HCT116 (cell line): Measurements from ENCODE around the gene AUTS2. TPM values are rescaled to one million over a fixed set of nuclear protein-coding genes. Genes with fewer than 3 reads are reported as not detected.

Experiments used
- ATAC-seq: fragments of 200-7000 bp; cut with Tn5 transposase; 2 replicates; pipeline ENCODE4 v1.9.1; 2020; ENCODE audit warnings: mild to moderate bottlenecking, moderate library complexity
- BruUV-seq: library from RNA; stranded (reverse); fragments of 400-500 nt; replicated peaks from 2 replicates; lab custom pipeline; 2021; lab: Mats Ljungman, UMichigan
- CTCF ChIA-PET: fragments of 300-600 bp; sonication (Branson Sonifier 250); formaldehyde crosslinking; loops from one replicate; lab custom pipeline; 2021; ENCODE audit warnings: antibody characterized with exemption; lab: Charles Lee
- POLR2A ChIA-PET: fragments of 300-600, 350-600 bp; sonication (Branson Sonifier 250); formaldehyde crosslinking; loops from one replicate; lab custom pipeline; 2021; ENCODE audit warnings: antibody characterized with exemption; lab: Charles Lee
- RAD21 ChIA-PET, 2 experiments: fragments of 300-600 bp; sonication (Branson Sonifier 250); formaldehyde crosslinking; loops; one replicate each; lab custom pipeline; 2023; ENCODE audit warnings: low total read pairs in 2 of 2; ENCODE audit not compliant: uncharacterized antibody in 2 of 2, unreplicated experiment in 2 of 2, low non-redundant PET in 1 of 2; lab: Charles Lee
- DNase-seq: peaks from one replicate; pipeline ENCODE4 v3.0.0-alpha.2; 2010; ENCODE audit warnings: low read depth, low spot score
- H2AFZ ChIP-seq: fragments of 200-600 bp; shearing (Covaris generic), sonication (generic); 2 replicates; pipeline ENCODE4 v1.6.1; 2017; ENCODE audit warnings: low read depth, mixed run types, mixed read lengths, antibody characterized with exemption, low read length; ENCODE audit not compliant: poor library complexity, severe bottlenecking
- H3K27ac ChIP-seq: 2 replicates; pipeline ENCODE4 v1.5.1; 2012; ENCODE audit warnings: low read depth, low read length
- H3K27me3 ChIP-seq: fragments of 200-600 bp; sonication (generic); 2 replicates; pipeline ENCODE4 v1.6.1; 2016; ENCODE audit warnings: mixed run types, low read length, mixed read lengths; ENCODE audit not compliant: insufficient read depth
- H3K36me3 ChIP-seq, 2 experiments: fragments of 200-500 bp in 1 of 2; fragments of 200-600 bp in 1 of 2; sonication (Bioruptor generic) in 1 of 2; sonication (generic) in 1 of 2; 2 replicates each; pipeline versions ENCODE4 v1.5.1 to v1.6.1; 2014 to 2016; ENCODE audit warnings: low read length in 2 of 2, inconsistent platforms in 1 of 2, mixed read lengths in 1 of 2, mixed run types in 1 of 2; ENCODE audit not compliant: insufficient read depth in 2 of 2, control insufficient read depth in 1 of 2
- H3K4me1 ChIP-seq, 2 experiments: fragments of 200-600 bp in 1 of 2; sonication (generic) in 1 of 2; 2 replicates each; pipeline versions ENCODE4 v1.5.1 to v1.6.1; 2012 to 2017; ENCODE audit warnings: low read length in 2 of 2, inconsistent platforms in 1 of 2, mild to moderate bottlenecking in 1 of 2, mixed read lengths in 1 of 2, mixed run types in 1 of 2, moderate library complexity in 1 of 2; ENCODE audit not compliant: insufficient read depth in 2 of 2, control insufficient read depth in 1 of 2
- H3K4me2 ChIP-seq: fragments of 200-600 bp; sonication (generic); 2 replicates; pipeline ENCODE4 v1.6.1; 2017; ENCODE audit warnings: mixed run types, low read length, mixed read lengths
- H3K4me3 ChIP-seq, 2 experiments: fragments of 200-600 bp in 1 of 2; sonication (generic) in 1 of 2; replicated peaks in 1 of 2; 2 replicates each; pipeline ENCODE4 v1.5.1; 2011 to 2016; ENCODE audit warnings: low read length in 2 of 2, control low read depth in 1 of 2, low read depth in 1 of 2, mild to moderate bottlenecking in 1 of 2, mixed read lengths in 1 of 2, mixed run types in 1 of 2
- H3K79me2 ChIP-seq: fragments of 200-600 bp; sonication (generic); 2 replicates; pipeline ENCODE4 v1.6.1; 2017; ENCODE audit warnings: mild to moderate bottlenecking, mixed run types, low read length, moderate library complexity, mixed read lengths; ENCODE audit not compliant: insufficient read depth
- H3K9ac ChIP-seq: fragments of 200-600 bp; sonication (generic); 2 replicates; pipeline ENCODE4 v1.6.1; 2016; ENCODE audit warnings: low read length, mixed read lengths
- H3K9me2 ChIP-seq: fragments of 200-600 bp; sonication (generic), shearing (Covaris generic); 2 replicates; pipeline ENCODE4 v1.6.1; 2017; ENCODE audit warnings: mixed run types, mild to moderate bottlenecking, moderate library complexity; ENCODE audit not compliant: insufficient read depth
- H3K9me3 ChIP-seq, 2 experiments: fragments of 200-500 bp in 1 of 2; fragments of 200-600 bp in 1 of 2; sonication (Bioruptor generic) in 1 of 2; sonication (generic) in 1 of 2; 2 replicates each; pipeline ENCODE4 v1.6.1; 2014 to 2017; ENCODE audit warnings: low read length in 2 of 2, mixed read lengths in 2 of 2, inconsistent platforms in 1 of 2, low read depth in 1 of 2, mild to moderate bottlenecking in 1 of 2, mixed run types in 1 of 2, moderate library complexity in 1 of 2; ENCODE audit not compliant: control insufficient read depth in 1 of 2, insufficient read depth in 1 of 2
- H4K20me1 ChIP-seq: fragments of 200-600 bp; sonication (generic), shearing (Covaris generic); 2 replicates; pipeline ENCODE4 v1.6.1; 2017; ENCODE audit warnings: mixed run types, mild to moderate bottlenecking, moderate library complexity; ENCODE audit not compliant: insufficient read depth
- CEBPB ChIP-seq: IDR thresholded peaks from 2 replicates; pipeline ENCODE4 v1.6.1; 2012; ENCODE audit warnings: low read depth
- ELF1 ChIP-seq: IDR thresholded peaks from 2 replicates; pipeline ENCODE4 v1.6.1; 2012; ENCODE audit warnings: low read depth, borderline replicate concordance
- EZH2 ChIP-seq: fragments of 200-600 bp; sonication (generic); IDR thresholded peaks from 2 replicates; pipeline ENCODE4 v1.6.1; 2017; ENCODE audit warnings: antibody characterized with exemption, mixed run types
- FOSL1 ChIP-seq: IDR thresholded peaks from 2 replicates; pipeline ENCODE4 v1.6.1; 2012; ENCODE audit warnings: low read depth
- POLR2A ChIP-seq: IDR thresholded peaks from 2 replicates; pipeline ENCODE4 v1.7.0; 2011; ENCODE audit warnings: borderline replicate concordance; ENCODE audit not compliant: insufficient read depth, insufficient read length; ENCODE audit errors: extremely low read depth
- SIN3A ChIP-seq: IDR thresholded peaks from 2 replicates; pipeline ENCODE4 v1.6.1; 2012; ENCODE audit warnings: low read depth
- SRF ChIP-seq: IDR thresholded peaks from 2 replicates; pipeline ENCODE4 v1.6.1; 2012; ENCODE audit warnings: low read depth
- YY1 ChIP-seq: IDR thresholded peaks from 2 replicates; pipeline ENCODE4 v1.6.1; 2011; ENCODE audit warnings: low read length, low read depth, moderate library complexity, mild to moderate bottlenecking; ENCODE audit not compliant: insufficient replicate concordance; ENCODE audit errors: extremely low read depth
- ZFX ChIP-seq: fragments of 450-650 bp; IDR thresholded peaks from 2 replicates; pipeline ENCODE4 v1.6.1; 2017
- ZNF274 ChIP-seq: fragments of 200-500 bp; sonication (Bioruptor generic); IDR thresholded peaks from 2 replicates; pipeline ENCODE4 v1.6.1; 2014; ENCODE audit warnings: mild to moderate bottlenecking, low read depth, low read length, inconsistent platforms
- intact Hi-C: fragments of 100-400 bp; cut with micrococcal nuclease; formaldehyde crosslinking; loops from 2 replicates; pipeline ENCODE4 v1.10.0; 2022
- total RNA-seq: library from RNA; stranded (reverse); gene quantifications from one replicate; pipeline ENCODE4 v1.2.1, GENCODE V29; 2021; ENCODE audit not compliant: unreplicated experiment
- TF ChIP-seq, protein P1 (sequence below): IDR thresholded peaks from 2 replicates; pipeline ENCODE4 v1.6.1; 2012
- TF ChIP-seq, protein P2 (sequence below): IDR thresholded peaks from 2 replicates; pipeline ENCODE4 v1.6.1; 2012; ENCODE audit warnings: low read depth
- TF ChIP-seq, protein P3 (sequence below): IDR thresholded peaks from 2 replicates; pipeline ENCODE4 v1.6.1; 2011; ENCODE audit warnings: mild to moderate bottlenecking, low read length, moderate library complexity; ENCODE audit not compliant: insufficient replicate concordance; ENCODE audit errors: extremely low read depth
- TF ChIP-seq, protein P4 (sequence below): IDR thresholded peaks from 2 replicates; pipeline ENCODE4 v1.6.1; 2012
- TF ChIP-seq, protein P5 (sequence below), 3 experiments: fragments of 200-600 bp in 1 of 3; sonication (generic) in 1 of 3; IDR thresholded peaks in 2 of 3; conservative IDR thresholded peaks in 1 of 3; 2 replicates each; pipeline ENCODE4 v1.5.1; 2012 to 2017; ENCODE audit warnings: low read depth in 2 of 3, low read length in 2 of 3, antibody characterized with exemption in 1 of 3, borderline replicate concordance in 1 of 3, control low read depth in 1 of 3, mild to moderate bottlenecking in 1 of 3, mixed read lengths in 1 of 3, mixed run types in 1 of 3, moderate library complexity in 1 of 3; ENCODE audit not compliant: insufficient read depth in 1 of 3

The AUTS2 gene
- total RNA-seq, 1 experiment from 2014 or later: 0.93 TPM

DNA sequence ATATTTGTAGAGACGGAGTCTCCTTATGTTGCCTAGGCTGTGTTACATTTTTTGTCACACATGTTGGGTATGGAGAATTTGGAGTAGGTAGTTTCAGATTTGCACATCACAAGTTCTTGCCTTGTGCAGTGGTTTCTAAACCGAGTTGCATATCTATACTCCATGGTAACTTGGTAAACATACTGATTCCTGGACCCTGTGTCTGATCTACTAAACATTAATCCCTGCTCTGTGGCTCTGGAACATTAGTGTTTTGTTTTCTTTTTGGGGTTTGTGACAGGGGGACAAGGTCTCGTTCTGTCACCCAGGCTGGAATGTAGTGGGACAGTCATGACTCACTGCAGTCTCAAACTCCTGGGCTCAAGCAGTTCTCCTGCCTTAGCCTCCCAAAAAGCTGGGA lies 24.7 kb downstream of the AUTS2 start:
- no peak overlapping the region for H3K27ac ChIP-seq
- H3K79me2 ChIP-seq: no peaks in the 10 kb centered on the region
- ChIA-PET RAD21 (no interaction called here), CTCF (no interaction called here), POLR2A (no interaction called here)
- intact Hi-C loops: no loop called here
- no peak overlapping the region for H3K4me2 ChIP-seq
- H4K20me1 ChIP-seq: no peaks in the 10 kb centered on the region
- DNase-seq: no peak
- H3K4me3 ChIP-seq: no peak overlapping the region
- BruUV-seq: no TSS peak
- H3K27me3 ChIP-seq: no peaks in the 10 kb centered on the region
- H3K9me3 ChIP-seq: peaks cover 0 to 21% of the 10 kb centered on the region in 2 experiments; a peak in 2 of 4 replicates
- no peaks in the 10 kb centered on the region for H3K4me1 ChIP-seq
- TF ChIP-seq FOSL1 (no peak), SIN3A (no peak), EZH2 (no peak), ZNF274 (no peak), SRF (no peak), ELF1 (no peak), ZFX (no peak), YY1 (no peak), POLR2A (no peak), CEBPB (no peak)
- TF ChIP-seq, protein P1, sequence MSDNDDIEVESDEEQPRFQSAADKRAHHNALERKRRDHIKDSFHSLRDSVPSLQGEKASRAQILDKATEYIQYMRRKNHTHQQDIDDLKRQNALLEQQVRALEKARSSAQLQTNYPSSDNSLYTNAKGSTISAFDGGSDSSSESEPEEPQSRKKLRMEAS: no peak
- TF ChIP-seq, protein P2, sequence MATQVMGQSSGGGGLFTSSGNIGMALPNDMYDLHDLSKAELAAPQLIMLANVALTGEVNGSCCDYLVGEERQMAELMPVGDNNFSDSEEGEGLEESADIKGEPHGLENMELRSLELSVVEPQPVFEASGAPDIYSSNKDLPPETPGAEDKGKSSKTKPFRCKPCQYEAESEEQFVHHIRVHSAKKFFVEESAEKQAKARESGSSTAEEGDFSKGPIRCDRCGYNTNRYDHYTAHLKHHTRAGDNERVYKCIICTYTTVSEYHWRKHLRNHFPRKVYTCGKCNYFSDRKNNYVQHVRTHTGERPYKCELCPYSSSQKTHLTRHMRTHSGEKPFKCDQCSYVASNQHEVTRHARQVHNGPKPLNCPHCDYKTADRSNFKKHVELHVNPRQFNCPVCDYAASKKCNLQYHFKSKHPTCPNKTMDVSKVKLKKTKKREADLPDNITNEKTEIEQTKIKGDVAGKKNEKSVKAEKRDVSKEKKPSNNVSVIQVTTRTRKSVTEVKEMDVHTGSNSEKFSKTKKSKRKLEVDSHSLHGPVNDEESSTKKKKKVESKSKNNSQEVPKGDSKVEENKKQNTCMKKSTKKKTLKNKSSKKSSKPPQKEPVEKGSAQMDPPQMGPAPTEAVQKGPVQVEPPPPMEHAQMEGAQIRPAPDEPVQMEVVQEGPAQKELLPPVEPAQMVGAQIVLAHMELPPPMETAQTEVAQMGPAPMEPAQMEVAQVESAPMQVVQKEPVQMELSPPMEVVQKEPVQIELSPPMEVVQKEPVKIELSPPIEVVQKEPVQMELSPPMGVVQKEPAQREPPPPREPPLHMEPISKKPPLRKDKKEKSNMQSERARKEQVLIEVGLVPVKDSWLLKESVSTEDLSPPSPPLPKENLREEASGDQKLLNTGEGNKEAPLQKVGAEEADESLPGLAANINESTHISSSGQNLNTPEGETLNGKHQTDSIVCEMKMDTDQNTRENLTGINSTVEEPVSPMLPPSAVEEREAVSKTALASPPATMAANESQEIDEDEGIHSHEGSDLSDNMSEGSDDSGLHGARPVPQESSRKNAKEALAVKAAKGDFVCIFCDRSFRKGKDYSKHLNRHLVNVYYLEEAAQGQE: no peak
- TF ChIP-seq, protein P3, sequence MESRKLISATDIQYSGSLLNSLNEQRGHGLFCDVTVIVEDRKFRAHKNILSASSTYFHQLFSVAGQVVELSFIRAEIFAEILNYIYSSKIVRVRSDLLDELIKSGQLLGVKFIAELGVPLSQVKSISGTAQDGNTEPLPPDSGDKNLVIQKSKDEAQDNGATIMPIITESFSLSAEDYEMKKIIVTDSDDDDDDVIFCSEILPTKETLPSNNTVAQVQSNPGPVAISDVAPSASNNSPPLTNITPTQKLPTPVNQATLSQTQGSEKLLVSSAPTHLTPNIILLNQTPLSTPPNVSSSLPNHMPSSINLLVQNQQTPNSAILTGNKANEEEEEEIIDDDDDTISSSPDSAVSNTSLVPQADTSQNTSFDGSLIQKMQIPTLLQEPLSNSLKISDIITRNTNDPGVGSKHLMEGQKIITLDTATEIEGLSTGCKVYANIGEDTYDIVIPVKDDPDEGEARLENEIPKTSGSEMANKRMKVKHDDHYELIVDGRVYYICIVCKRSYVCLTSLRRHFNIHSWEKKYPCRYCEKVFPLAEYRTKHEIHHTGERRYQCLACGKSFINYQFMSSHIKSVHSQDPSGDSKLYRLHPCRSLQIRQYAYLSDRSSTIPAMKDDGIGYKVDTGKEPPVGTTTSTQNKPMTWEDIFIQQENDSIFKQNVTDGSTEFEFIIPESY: no peak
- TF ChIP-seq, protein P4, sequence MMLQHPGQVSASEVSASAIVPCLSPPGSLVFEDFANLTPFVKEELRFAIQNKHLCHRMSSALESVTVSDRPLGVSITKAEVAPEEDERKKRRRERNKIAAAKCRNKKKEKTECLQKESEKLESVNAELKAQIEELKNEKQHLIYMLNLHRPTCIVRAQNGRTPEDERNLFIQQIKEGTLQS: no peak
- TF ChIP-seq, protein P5, sequence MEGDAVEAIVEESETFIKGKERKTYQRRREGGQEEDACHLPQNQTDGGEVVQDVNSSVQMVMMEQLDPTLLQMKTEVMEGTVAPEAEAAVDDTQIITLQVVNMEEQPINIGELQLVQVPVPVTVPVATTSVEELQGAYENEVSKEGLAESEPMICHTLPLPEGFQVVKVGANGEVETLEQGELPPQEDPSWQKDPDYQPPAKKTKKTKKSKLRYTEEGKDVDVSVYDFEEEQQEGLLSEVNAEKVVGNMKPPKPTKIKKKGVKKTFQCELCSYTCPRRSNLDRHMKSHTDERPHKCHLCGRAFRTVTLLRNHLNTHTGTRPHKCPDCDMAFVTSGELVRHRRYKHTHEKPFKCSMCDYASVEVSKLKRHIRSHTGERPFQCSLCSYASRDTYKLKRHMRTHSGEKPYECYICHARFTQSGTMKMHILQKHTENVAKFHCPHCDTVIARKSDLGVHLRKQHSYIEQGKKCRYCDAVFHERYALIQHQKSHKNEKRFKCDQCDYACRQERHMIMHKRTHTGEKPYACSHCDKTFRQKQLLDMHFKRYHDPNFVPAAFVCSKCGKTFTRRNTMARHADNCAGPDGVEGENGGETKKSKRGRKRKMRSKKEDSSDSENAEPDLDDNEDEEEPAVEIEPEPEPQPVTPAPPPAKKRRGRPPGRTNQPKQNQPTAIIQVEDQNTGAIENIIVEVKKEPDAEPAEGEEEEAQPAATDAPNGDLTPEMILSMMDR (IDR thresholded peaks at IDR 0.05 in 2 of 3, conservative IDR thresholded peaks at IDR 0.05 in 1 of 3; ENCODE audit: borderline replicate concordance in 1 of 3, insufficient read depth in 1 of 3, low read depth in 2 of 3, low read length in 2 of 3): no peak
- no peak overlapping the region for H2AFZ ChIP-seq
- no peaks in the 10 kb centered on the region for H3K36me3 ChIP-seq
- H3K9ac ChIP-seq: no peak overlapping the region
- ATAC-seq: no peak
- no peaks in the 10 kb centered on the region for H3K9me2 ChIP-seq
